NCI-H1930 (cell line): Measurements from ENCODE around the gene IL11.

Experiments
- DNase-seq, 2 experiments: peaks; one replicate each; lab custom pipeline; 2025; lab: John Stamatoyannopoulos, UW

The IL11 gene

GRCh38 chr19:55372316-55373081, 2.2 kb upstream of the IL11 start:
- DNase-seq = no peak

DNA sequence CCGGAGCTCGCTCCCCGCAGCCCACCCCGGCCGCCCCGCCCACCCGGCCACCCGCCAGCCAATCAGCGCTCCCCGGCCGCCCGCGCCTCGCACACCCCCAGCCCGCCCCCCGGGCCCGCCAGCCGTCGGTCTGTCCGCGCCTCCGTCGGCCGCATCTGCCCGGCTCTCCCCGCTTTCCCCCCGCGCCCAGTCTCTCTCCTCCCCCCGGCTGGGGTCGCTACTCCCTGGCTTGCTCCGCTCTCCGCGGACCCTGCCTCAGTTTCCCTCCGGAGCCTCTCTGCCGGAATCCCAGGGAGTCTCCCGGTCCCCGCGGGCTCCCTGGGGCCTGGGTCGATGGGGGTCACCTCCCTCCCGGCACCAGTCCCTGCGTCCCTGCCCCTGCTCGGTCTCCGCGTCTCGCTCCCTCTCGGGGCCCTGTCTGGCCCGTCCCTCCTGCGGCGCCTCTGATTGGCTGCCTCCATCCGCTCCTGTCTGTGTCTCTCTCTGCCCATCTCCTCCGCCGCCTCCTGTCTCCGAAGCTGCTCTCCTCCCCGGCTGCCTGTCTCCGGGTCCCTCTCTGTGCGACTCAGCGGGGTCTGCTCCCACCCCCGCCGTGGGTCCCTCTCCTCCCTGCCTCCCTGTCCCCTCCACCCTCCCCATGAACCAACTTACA, 484 bp downstream of the IL11 start:
- peak in 1 of 2 experiments; percentile 41 for DNase-seq

DNA sequence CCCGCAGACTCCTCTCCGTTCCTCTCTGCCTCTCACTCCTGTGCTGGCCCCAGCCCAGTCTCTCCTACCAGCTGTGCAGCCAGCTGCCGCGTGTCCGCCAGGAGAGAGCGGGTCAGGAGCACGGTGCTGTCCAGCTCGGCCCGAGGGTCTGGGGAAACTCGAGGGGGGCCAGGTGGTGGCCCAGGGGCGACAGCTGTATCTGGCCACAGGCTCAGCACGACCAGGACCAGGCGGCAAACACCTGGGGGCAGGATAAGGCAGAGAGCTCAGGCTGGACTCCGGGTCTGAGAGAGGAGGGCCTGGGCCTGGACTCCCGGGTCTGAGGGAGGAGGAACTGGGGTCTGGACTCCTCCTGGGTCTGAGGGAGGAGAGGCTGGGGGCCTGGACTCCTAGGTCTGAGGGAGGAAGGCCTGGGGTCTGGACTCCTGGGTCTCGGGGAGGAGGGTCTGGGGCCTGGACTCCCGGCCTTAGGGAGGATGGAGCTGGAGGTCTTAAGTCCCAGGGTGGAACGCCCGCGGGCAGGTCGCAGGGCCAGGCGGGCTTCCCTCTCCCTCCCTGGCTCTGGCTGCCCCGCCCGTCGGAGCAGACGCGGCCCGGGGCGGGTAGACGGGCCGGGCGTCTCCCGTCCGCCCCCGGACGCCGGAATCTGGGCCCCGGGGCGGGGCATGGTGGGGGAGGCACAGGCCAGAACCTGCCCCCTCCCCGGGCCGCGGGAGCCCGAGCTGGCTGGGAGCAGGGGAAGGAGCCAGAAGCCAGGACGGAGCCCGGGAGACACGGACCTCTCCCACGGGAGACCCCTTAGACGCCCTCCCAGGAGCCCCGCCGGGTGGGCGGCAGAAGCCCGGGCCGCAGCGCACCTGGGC, 1.3 kb downstream of the IL11 start:
- DNase-seq = no peak

DNA sequence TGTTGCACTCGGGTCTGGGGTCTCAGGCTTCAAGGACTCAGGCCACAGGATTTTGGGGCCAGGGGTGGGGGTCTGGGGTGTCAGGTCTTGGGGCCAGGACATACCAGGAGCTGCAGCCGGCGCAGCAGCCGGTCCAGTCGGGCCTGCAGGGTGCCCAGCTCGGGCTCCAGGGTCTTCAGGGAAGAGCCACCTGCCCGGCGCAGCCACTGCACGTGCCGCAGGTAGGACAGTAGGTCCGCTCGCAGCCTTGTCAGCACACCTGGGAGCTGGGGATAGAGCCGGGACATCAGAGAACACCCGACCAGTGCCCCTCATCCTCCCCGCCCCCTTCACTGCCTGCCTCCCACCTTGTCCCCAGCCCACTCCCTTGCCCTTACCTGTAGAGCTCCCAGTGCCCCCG, 2.2 kb downstream of the IL11 start:
- no peak for DNase-seq

DNA sequence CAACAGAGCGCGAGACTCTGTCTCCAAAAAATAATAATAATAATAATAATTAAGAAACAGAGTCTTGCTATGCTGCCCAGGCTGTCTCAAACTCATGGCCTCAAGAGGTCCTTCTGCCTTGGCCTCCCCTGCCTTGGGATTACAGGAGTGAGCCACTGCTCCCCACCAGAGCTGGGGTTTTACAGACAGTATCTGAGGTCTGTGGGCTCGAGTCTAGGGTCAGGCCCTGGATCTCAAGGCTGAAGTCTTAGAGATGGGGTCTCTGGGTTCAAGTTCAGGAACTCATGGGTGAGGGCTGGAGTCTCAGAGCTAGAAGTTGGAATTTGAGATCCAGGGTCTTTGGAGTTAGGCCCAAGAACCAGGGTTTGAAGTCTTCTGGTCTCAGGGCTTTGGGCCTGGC, 3.5 kb downstream of the IL11 start:
- DNase-seq = no peak

DNA sequence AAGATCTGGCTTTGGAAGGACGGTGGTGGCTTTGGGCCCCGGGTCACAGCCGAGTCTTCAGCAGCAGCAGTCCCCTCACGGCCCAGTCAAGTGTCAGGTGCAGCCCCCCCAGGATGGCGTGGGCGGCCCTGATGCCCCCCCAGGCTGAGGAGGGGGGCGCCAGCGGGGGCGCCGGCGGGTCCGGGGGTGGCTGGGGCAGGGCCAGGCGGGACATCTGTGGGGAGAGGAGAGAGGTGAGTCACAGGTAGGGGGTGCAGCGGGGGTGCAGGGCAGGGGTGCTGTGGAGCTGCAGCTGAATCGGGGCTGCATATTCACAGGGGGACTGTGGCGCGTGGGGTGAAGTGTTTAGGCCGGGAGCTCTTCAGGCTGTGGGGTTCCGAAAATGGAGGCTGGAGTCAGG, 4.3 kb downstream of the IL11 start:
- no peak for DNase-seq

GRCh38 chr19:55365245-55365644, 5.0 kb downstream of the IL11 start:
- no peak for DNase-seq

DNA sequence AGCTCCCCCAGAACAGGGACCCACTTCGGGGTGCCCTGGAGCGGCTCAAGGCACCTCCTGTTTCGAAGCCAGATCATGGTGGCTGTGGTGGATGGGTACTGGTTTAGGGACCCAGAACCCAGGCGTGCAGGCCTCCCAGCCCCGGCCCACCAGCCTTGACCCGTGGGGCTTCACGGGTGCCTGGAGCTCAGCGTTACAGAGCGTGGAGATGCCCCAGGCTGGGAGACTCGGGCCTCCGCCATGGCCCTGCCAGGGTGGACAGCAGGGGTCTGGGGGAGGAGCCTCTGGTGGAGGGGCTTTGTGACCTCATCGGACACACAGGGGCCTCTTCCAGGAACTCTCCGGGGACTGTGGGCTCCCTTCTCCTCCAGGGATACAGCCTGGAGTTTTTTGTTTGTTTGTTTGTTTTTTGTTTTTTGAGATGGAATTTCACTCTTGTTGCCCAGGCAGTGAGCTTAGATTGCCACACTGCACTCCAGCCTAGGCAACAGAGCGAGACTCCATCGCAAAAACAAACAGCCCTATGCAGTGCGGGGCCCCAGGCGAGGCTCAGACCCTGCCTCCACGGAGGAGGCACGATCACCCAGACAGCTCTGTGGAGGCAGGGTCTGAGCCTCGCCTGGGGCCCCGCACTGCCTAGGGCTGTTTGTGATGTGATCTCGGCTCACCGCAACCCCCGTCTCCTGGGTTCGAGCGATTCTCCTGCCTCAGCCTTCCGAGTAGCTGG, 7.1 kb downstream of the IL11 start, which contains the start of gene GARIN5B:
Gene GARIN5B (minus strand): TSS at position 271 of the 727 bp plus-strand sequence. CDS start 194 bp downstream, at position 77.
- no peak for DNase-seq

- no peak for DNase-seq
These were observed 7.9 kb downstream of the IL11 start for GRCh38 chr19:55362174-55362989.

DNA sequence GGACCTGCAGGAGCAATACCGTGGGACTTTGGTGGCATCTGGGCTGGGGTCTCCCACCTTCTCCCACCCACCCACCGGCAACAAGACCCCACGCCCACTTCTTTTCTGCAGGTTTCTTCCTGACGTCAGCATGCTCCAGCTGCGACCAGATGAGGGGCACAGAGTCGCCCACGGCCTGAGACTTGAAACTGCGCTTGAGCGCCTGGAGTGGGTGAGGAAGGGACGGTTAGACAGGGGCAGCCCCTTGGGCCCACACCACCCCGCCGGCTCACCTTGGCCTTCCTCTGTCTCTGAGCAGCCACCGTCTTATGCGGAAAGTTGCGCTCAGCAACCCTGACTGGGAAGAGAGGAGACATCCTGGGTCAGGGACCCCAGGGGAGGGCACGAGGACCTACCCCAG, 9.4 kb downstream of the IL11 start:
- no peak for DNase-seq

DNA sequence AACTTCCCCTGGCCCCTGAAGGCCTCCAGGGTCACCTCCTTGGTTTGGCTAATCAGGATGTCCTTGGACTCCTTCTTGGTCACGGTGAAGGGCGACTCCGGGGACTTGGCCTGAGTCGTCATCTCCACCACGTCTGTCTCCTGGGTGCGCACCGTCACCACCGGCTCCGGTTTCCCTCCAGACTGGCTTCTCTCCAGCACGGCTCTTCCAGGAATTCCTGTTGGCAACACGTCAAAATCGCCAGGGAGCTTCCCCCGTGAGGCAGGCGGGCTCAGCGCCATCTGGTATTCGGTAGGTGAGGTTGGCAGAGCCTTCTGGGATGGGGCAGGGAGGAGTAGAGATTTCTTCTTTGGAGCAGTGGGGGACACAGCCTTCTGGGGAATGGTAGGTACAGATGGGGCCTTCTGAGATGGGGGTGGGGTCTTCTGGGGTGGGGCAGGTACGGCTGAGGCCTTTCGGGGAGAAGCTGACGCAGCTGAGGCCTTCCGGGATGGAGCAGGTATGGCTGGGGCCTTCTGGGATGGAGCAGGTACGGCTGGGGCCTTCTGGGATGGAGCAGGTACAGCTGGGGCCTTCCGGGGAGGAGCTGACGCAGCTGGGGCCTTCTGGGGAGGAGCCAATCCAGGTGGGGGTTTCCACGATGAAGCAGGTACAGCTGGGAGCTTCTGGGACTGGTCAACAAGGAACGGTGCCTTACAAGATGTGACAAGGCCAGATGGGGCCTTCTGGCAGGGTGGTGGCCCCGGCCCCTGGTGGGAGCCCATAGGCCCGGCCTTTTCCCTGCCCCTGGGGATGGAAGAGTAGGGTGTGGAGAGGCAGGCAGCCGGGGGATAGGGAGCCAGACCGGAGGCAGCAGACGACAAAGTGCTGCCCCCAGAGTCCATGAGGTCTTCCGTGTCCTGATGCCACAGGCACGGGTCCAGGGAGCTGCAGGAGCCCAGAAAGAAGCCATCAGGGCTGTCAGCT, 11.0 kb downstream of the IL11 start:
- DNase-seq = no peak

DNA sequence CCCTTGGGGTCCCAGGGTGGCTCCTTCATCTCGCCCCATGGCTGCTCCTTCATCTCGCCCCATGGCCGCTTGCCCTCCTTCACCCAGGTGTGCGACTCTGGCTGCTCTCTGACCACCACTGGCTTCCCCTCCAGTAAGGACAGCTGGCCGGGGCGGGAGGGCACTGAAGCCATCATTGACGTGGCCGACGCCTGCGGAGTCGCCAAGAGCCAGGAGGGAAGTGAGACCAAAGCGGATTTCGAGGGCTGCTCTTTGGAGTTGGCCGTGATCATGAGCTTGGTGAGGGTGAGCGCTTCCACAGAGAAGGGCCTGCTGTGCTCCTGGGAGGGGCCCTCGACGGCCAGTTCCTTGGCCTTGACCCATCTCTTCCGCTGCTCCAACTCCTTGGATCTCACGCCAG, 11.8 kb downstream of the IL11 start:
- DNase-seq = no peak

DNA sequence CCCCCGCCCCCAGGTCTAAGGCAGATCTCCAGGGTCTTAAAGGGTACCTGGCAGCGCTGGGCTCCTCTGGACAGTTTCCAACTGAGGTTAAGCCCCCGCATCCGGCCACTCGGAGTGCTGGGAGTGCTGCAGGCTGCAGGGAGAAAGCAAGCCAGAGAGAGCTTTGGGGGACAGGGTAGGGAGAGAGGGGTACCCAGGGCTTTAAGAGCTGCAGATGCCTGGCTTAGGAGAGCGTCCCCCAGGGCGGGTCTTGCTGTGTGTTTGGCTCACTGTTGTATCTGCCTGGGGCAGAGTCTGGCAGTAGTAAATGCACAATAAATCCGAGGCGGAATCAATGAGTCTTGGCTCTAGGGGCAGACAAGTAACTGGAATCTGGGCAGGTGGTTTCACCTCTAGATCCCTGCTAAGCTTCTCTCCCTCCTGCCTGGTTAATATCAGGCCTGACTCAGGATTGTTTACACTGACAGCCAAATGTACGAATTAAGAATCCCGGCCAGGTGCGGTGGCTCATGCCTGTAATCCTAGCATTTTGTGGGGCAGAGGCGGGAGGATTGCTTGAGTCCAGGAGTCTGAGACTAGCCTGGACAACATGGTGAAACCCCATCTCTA, 14.9 kb downstream of the IL11 start:
- no peak for DNase-seq

DNA sequence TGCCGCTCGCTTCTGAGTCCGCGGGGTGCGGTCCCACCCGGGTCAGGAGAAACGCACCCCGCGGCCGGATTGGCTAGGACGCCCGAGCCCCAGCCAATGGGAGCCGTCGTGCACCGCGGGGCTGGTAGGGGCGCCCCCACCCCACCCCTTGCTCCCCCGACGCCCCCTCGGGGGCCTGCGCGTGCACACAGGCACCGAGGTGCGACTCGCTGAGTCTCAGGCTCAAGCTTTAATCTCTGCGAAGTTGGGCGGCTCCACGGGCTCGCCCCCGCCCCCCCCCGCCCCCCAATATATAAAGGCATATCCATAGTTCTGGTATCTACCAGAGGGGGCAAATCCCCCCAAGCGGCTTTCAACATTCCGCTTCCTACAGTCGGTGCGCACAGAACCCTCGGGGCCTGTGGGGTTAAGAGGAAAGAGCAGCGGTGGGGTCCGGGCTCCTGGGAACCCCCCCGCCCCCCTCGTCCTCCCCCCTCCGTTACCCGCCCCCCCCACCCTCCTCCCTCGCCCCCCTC, 15.5 kb downstream of the IL11 start, which contains the start of gene COX6B2:
Gene COX6B2 (minus strand): TSS at position 22 of the 515 bp plus-strand sequence. CDS start 198 bp downstream, outside the sequence.
- DNase-seq = no peak

DNA sequence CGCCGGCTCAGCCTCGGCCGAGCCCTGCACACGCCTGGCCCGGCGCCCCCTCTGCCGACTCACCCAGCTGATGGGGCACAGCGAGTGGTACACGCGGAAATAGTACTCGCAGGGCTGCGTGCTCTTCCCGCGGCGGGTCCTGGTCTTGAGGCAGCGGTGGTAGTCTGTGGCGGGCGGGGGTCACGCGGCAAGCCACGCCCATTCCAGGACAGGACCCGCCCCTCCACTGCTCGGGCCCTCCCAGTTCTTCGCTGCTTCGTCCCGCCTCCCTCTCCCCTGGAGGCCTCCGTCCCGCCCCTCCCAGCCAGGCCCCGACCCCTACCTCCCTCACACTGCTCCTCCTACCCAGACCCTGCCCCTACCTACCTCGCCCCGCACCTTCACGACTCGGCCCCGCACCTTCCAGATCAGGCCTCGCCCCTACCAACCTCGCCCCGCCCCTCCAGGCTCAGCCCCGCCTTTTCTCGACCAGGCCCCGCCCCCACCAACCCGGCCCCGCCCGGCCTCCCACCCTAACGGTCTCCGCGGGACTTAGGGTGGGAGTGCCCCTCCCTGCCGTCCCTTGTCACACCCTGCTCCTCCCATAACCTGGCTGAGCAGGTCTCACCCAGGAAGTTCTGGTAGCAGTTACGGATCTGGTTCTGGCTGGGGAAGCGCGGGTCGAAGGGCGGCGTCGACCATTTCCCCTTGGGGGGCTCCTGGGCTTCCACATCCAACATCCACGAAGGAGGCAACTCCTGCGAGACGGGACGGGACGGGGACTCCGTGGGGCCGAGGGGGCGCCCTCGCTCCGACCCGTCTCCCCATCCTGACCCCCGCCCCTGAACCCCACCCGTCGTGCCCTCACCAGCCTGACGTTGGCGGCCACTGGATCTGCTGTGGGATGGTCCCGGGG, 16.2 kb downstream of the IL11 start:
- DNase-seq = peak in 1 of 2 experiments; percentile 31

GRCh38 chr19:55353356-55353802, 16.9 kb downstream of the IL11 start:
- no peak for DNase-seq

DNA sequence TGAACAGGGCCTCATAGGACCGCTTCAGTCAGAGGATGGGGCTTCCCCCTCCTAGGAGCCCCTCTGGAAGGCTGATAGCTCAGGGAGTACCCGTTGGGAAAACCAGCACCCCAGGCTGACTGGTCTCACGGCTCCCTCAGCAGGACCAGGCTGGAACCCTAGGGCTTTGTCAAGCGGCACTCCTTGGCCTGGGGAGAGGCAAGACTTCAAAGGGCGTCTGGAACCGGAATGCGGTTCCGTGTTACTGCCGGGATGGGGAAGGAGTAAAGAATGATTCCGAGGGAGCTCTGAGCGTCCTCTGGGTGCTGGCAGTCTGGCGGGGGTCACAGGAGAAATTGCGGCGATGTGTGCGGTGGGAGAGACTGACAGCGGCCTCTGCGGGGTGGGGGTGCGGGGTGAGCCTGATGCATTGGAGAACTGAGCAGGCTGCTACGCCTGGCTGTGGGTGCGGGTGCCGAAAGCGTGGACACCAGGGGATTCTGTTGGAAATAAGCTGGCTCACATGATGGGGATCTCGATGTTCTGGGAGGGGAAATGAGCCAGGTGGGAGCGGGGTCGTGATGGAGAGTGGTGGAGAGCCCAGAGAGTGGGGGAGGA, 17.6 kb downstream of the IL11 start:
- DNase-seq = no peak
